NT2/D1 (cell line): ENCODE measurements around the gene TMCC1.

Experiments used
- SUZ12 ChIP-seq: IDR thresholded peaks from 2 replicates; pipeline ENCODE4 v1.6.1; 2011; ENCODE audit not compliant: insufficient read length, insufficient read depth; ENCODE audit errors: extremely low read depth
- YY1 ChIP-seq: IDR thresholded peaks from 2 replicates; pipeline ENCODE4 v1.6.1; 2011; ENCODE audit not compliant: insufficient read length, insufficient read depth
- ZNF274 ChIP-seq: IDR thresholded peaks from 2 replicates; pipeline ENCODE4 v1.6.1; 2011; ENCODE audit warnings: mild to moderate bottlenecking, low read depth, low read length

- no peak for TF ChIP-seq YY1
- no peak for TF ChIP-seq SUZ12
- no peak for TF ChIP-seq ZNF274
These were observed 185.1 kb downstream of the TMCC1 start for GRCh38 chr3:129708328-129708861.
